Gastrocnemius medialis (tissue), 4 donors: ENCODE results near the gene SUGCT.

ENCODE experiments used
- POLR2A ChIP-seq, 2 donors: fragments of 450-650 bp; IDR thresholded peaks; one replicate each; pipeline ENCODE4 v1.6.1; 2017; ENCODE audit warnings: antibody characterized with exemption in 2 of 2, mild to moderate bottlenecking in 2 of 2, moderate library complexity in 2 of 2
- TF ChIP-seq, protein P1 (sequence below), 5 experiments: fragments of 450-650 bp in 3 of 5; fragments of 200-600 bp in 2 of 5; sonication (generic) in 2 of 5; IDR thresholded peaks in 4 of 5; conservative IDR thresholded peaks in 1 of 5; 1 replicate in 4 of 5; 2 replicates in 1 of 5; pipeline ENCODE4 v1.5.1; 2016 to 2019; ENCODE audit warnings: antibody characterized with exemption in 5 of 5, mild to moderate bottlenecking in 3 of 5, moderate library complexity in 3 of 5

GRCh38 chr7:40490603-40490924 lies 355.8 kb downstream of the SUGCT start:
- TF ChIP-seq, protein P1, sequence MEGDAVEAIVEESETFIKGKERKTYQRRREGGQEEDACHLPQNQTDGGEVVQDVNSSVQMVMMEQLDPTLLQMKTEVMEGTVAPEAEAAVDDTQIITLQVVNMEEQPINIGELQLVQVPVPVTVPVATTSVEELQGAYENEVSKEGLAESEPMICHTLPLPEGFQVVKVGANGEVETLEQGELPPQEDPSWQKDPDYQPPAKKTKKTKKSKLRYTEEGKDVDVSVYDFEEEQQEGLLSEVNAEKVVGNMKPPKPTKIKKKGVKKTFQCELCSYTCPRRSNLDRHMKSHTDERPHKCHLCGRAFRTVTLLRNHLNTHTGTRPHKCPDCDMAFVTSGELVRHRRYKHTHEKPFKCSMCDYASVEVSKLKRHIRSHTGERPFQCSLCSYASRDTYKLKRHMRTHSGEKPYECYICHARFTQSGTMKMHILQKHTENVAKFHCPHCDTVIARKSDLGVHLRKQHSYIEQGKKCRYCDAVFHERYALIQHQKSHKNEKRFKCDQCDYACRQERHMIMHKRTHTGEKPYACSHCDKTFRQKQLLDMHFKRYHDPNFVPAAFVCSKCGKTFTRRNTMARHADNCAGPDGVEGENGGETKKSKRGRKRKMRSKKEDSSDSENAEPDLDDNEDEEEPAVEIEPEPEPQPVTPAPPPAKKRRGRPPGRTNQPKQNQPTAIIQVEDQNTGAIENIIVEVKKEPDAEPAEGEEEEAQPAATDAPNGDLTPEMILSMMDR (IDR thresholded peaks at IDR 0.05 in 4 of 5, conservative IDR thresholded peaks at IDR 0.05 in 1 of 5) = no peak
- TF ChIP-seq POLR2A (IDR thresholded peaks at IDR 0.05) = no peak
